ENCODE data around the gene LDLRAP1. TPM values are rescaled to one million over a fixed set of nuclear protein-coding genes. Genes with fewer than 3 reads are reported as not detected.

LDLRAP1 gene
- total RNA-seq, 6 experiments from 2014 or later = 10.4 to 14.1 (median 12.7) TPM

- Mint-ChIP-seq H3K27ac (no peak overlapping the region), H3K27me3 (ENCODE audit: insufficient read depth) (no peaks in the 10 kb centered on the region; the same call in 1 of the 2 replicates), H3K36me3 (ENCODE audit: low read depth) (no peaks in the 10 kb centered on the region; the same call in 1 of the 2 replicates), H3K4me3 (no peak overlapping the region), H3K9me3 (no peaks in the 10 kb centered on the region), H3K4me1 (ENCODE audit: low read depth) (peaks cover 25% of the 10 kb centered on the region)
- TF ChIP-seq CTCF (IDR thresholded peaks at IDR 0.05) = no peak
- DNase-seq = no peak
Observed at GRCh38 chr1:25554430-25554780, 11.0 kb downstream of the LDLRAP1 start.

- no peak overlapping the region for H3K4me3 Mint-ChIP-seq
- H3K9me3 Mint-ChIP-seq = no peaks in the 10 kb centered on the region
- no peaks in the 10 kb centered on the region; the same call in 1 of the 2 replicates for H3K27me3 Mint-ChIP-seq (ENCODE audit: insufficient read depth)
- no peak for TF ChIP-seq CTCF (IDR thresholded peaks at IDR 0.05)
- no peak for DNase-seq
- H3K27ac Mint-ChIP-seq = no peak overlapping the region
- H3K4me1 Mint-ChIP-seq (ENCODE audit: low read depth) = peaks cover 18% of the 10 kb centered on the region
- no peaks in the 10 kb centered on the region for H3K36me3 Mint-ChIP-seq (ENCODE audit: low read depth)
Observed at GRCh38 chr1:25554886-25555752, 11.7 kb downstream of the LDLRAP1 start.

- H3K27ac Mint-ChIP-seq = no peak overlapping the region
- H3K4me1 Mint-ChIP-seq (ENCODE audit: low read depth) = peaks cover 12% of the 10 kb centered on the region
- no peak overlapping the region for H3K4me3 Mint-ChIP-seq
- no peaks in the 10 kb centered on the region for H3K36me3 Mint-ChIP-seq (ENCODE audit: low read depth)
- no peak for TF ChIP-seq CTCF (IDR thresholded peaks at IDR 0.05)
- no peaks in the 10 kb centered on the region for H3K9me3 Mint-ChIP-seq
- no peaks in the 10 kb centered on the region; the same call in 1 of the 2 replicates for H3K27me3 Mint-ChIP-seq (ENCODE audit: insufficient read depth)
- DNase-seq = no peak
Observed at GRCh38 chr1:25555753-25556092, 12.3 kb downstream of the LDLRAP1 start.

GRCh38 chr1:25556132-25556670 lies 12.8 kb downstream of the LDLRAP1 start:
- no peaks in the 10 kb centered on the region; the same call in 1 of the 2 replicates for H3K27me3 Mint-ChIP-seq (ENCODE audit: insufficient read depth)
- H3K4me1 Mint-ChIP-seq (ENCODE audit: low read depth) = peaks cover 7% of the 10 kb centered on the region
- no peaks in the 10 kb centered on the region for H3K9me3 Mint-ChIP-seq
- H3K27ac Mint-ChIP-seq = no peak overlapping the region
- no peak overlapping the region for H3K4me3 Mint-ChIP-seq
- DNase-seq = no peak
- no peaks in the 10 kb centered on the region for H3K36me3 Mint-ChIP-seq (ENCODE audit: low read depth)
- TF ChIP-seq CTCF (IDR thresholded peaks at IDR 0.05) = no peak

GRCh38 chr1:25556791-25557476 lies 13.5 kb downstream of the LDLRAP1 start:
- TF ChIP-seq CTCF (IDR thresholded peaks at IDR 0.05) = no peak
- Mint-ChIP-seq H3K27me3 (ENCODE audit: insufficient read depth) (no peaks in the 10 kb centered on the region; the same call in 1 of the 2 replicates), H3K9me3 (no peaks in the 10 kb centered on the region)

More at GRCh38 chr1:25556791-25557476, 13.5 kb downstream of the LDLRAP1 start:
- Mint-ChIP-seq H3K4me1 (ENCODE audit: low read depth) (peaks cover 7% of the 10 kb centered on the region), H3K4me3 (no peak overlapping the region), H3K27ac (no peak overlapping the region), H3K36me3 (ENCODE audit: low read depth) (no peaks in the 10 kb centered on the region)
- peak; percentile 30 for DNase-seq

Measured in HFFc6 (cell line).